Panc1 (cell line): ENCODE data around the gene ANKRD53. TPM values are rescaled to one million over a fixed set of nuclear protein-coding genes. Genes with fewer than 3 reads are reported as not detected.
A peak's percentile ranks its signal among the peaks of the same experiment; 100 is the strongest.

Experiments
- ATAC-seq: fragments of 200-7000 bp; cut with Tn5 transposase; 2 replicates; pipeline ENCODE4 v1.9.1; 2020; ENCODE audit warnings: mild to moderate bottlenecking, moderate library complexity
- BruUV-seq: library from RNA; stranded (reverse); fragments of 400-500 nt; replicated peaks from 2 replicates; lab custom pipeline; 2021; lab: Mats Ljungman, UMichigan
- CTCF ChIA-PET: fragments of 300-600 bp; sonication (Branson Sonifier 250); formaldehyde crosslinking; loops from one replicate; lab custom pipeline; 2022; ENCODE audit warnings: antibody characterized with exemption; lab: Charles Lee
- POLR2A ChIA-PET: fragments of 300-600 bp; sonication (Branson Sonifier 250); formaldehyde crosslinking; loops from one replicate; lab custom pipeline; 2022; ENCODE audit warnings: antibody characterized with exemption; lab: Charles Lee
- DNase-seq: peaks from one replicate; pipeline ENCODE4 v3.0.0-alpha.2; 2010; ENCODE audit warnings: low read depth, low spot score
- H3K27ac ChIP-seq: 2 replicates; pipeline ENCODE4 v1.5.1; 2011; ENCODE audit warnings: mild to moderate bottlenecking, low read length, inconsistent platforms
- H3K27me3 ChIP-seq: fragments of 200-500 bp; sonication (Bioruptor generic); 2 replicates; pipeline ENCODE4 v1.6.0; 2014; ENCODE audit warnings: low read length, inconsistent platforms; ENCODE audit not compliant: control insufficient read depth, insufficient read depth
- H3K36me3 ChIP-seq: fragments of 200-500 bp; sonication (Bioruptor generic); 2 replicates; pipeline ENCODE4 v1.5.1; 2014; ENCODE audit warnings: inconsistent platforms, mild to moderate bottlenecking, low read length, moderate library complexity; ENCODE audit not compliant: control insufficient read depth, insufficient read depth
- H3K4me1 ChIP-seq: 2 replicates; pipeline ENCODE4 v1.5.1; 2011; ENCODE audit warnings: inconsistent platforms, mild to moderate bottlenecking, low read length, moderate library complexity; ENCODE audit not compliant: control insufficient read depth, insufficient read depth
- H3K4me3 ChIP-seq, 2 experiments: 2 replicates each; pipeline ENCODE4 v1.5.1; 2011 to 2012; ENCODE audit warnings: low read depth in 2 of 2, low read length in 2 of 2, mild to moderate bottlenecking in 2 of 2, inconsistent platforms in 1 of 2, moderate library complexity in 1 of 2
- H3K9me3 ChIP-seq: fragments of 200-500 bp; sonication (Bioruptor generic); 2 replicates; pipeline ENCODE4 v1.5.1; 2014; ENCODE audit warnings: low read depth, mild to moderate bottlenecking, inconsistent platforms, low read length, moderate library complexity; ENCODE audit not compliant: control insufficient read depth, insufficient read depth
- CTCF ChIP-seq: fragments of 450-650 bp; IDR thresholded peaks from 2 replicates; pipeline ENCODE4 v1.5.1; 2017; ENCODE audit warnings: mild to moderate bottlenecking
- POLR2AphosphoS5 ChIP-seq: IDR thresholded peaks from 2 replicates; pipeline ENCODE4 v1.6.1; 2012; ENCODE audit warnings: mild to moderate bottlenecking, low read depth, low read length, moderate library complexity
- SIN3A ChIP-seq: IDR thresholded peaks from 2 replicates; pipeline ENCODE4 v1.6.1; 2012; ENCODE audit warnings: low read depth, mild to moderate bottlenecking, low read length, moderate library complexity, borderline replicate concordance; ENCODE audit not compliant: insufficient read depth
- TCF7L2 ChIP-seq: IDR thresholded peaks from 2 replicates; pipeline ENCODE4 v1.6.1; 2011; ENCODE audit warnings: mild to moderate bottlenecking, low read depth, low read length, inconsistent platforms
- in situ Hi-C: cut with HindIII; loops from 2 replicates; pipeline ENCODE4 v1.10.0; 2016; ENCODE audit warnings: low sequenced_read_pairs, low pct_unique_long_range_greater_than_20kb
- intact Hi-C: fragments of 100-400 bp; cut with micrococcal nuclease; formaldehyde crosslinking; loops from one replicate; pipeline ENCODE4 v1.10.0; 2022; ENCODE audit not compliant: unreplicated experiment
- total RNA-seq: library from RNA; stranded (reverse); gene quantifications from one replicate; pipeline ENCODE4 v1.2.1, GENCODE V29; 2021; ENCODE audit not compliant: unreplicated experiment
- TF ChIP-seq, protein P1 (sequence below), 2 experiments: IDR thresholded peaks; 2 replicates each; pipeline ENCODE4 v1.6.1; 2011 to 2012; ENCODE audit warnings: low read depth in 2 of 2, control low read depth in 1 of 2, low read length in 1 of 2, mild to moderate bottlenecking in 1 of 2, moderate library complexity in 1 of 2; ENCODE audit not compliant: insufficient read depth in 1 of 2

Gene ANKRD53
- total RNA-seq, 1 experiment from 2014 or later = not detected

DNA sequence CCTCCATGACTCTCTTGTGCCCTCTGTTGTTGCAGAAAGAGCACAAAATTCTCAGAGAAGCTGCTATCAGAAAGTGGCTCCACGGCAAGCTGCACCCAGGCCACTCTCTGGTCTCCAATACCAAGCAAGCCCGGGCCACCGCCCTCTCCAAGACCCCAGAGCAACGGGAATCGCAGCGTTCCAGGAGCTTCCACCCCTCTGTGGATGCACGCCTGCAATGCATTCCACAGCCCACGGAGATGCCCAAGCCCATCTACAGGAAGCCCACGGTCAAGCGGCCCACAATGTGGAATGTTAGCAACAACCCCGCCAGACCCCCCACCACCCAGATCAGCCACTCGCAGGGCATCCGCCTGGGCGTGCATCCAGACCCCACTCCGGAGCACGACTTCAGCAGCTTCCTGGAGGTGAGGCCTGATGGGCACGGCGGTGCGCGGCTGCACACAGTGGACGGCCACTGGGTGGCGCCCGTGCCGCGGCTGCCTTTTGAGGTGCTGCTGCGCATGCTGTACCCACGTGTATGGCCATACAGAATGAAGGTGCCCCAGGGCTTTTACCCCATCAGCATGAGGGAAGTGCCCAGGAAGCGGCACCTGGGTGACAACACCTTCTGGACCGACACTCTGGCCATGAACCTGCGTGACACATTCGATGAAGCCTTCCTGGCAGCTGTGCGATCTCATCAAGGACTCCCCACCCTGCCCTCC is 6.3 kb downstream of the ANKRD53 start:
- no peaks in the 10 kb centered on the region for H3K4me1 ChIP-seq
- no peaks in the 10 kb centered on the region; the same call in 1 of the 2 replicates for H3K36me3 ChIP-seq
- CTCF ChIA-PET = no interaction called here
- no peaks in the 10 kb centered on the region for H3K27me3 ChIP-seq
- no peak overlapping the region for H3K27ac ChIP-seq
- H3K9me3 ChIP-seq = no peaks in the 10 kb centered on the region
- in situ Hi-C loops (no loop called here), intact Hi-C loops (no loop called here)
- POLR2A ChIA-PET = no interaction called here
- H3K4me3 ChIP-seq = no peak overlapping the region
- DNase-seq = no peak
- TF ChIP-seq TCF7L2 = no peak
- TF ChIP-seq, protein P1, sequence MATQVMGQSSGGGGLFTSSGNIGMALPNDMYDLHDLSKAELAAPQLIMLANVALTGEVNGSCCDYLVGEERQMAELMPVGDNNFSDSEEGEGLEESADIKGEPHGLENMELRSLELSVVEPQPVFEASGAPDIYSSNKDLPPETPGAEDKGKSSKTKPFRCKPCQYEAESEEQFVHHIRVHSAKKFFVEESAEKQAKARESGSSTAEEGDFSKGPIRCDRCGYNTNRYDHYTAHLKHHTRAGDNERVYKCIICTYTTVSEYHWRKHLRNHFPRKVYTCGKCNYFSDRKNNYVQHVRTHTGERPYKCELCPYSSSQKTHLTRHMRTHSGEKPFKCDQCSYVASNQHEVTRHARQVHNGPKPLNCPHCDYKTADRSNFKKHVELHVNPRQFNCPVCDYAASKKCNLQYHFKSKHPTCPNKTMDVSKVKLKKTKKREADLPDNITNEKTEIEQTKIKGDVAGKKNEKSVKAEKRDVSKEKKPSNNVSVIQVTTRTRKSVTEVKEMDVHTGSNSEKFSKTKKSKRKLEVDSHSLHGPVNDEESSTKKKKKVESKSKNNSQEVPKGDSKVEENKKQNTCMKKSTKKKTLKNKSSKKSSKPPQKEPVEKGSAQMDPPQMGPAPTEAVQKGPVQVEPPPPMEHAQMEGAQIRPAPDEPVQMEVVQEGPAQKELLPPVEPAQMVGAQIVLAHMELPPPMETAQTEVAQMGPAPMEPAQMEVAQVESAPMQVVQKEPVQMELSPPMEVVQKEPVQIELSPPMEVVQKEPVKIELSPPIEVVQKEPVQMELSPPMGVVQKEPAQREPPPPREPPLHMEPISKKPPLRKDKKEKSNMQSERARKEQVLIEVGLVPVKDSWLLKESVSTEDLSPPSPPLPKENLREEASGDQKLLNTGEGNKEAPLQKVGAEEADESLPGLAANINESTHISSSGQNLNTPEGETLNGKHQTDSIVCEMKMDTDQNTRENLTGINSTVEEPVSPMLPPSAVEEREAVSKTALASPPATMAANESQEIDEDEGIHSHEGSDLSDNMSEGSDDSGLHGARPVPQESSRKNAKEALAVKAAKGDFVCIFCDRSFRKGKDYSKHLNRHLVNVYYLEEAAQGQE (IDR thresholded peaks at IDR 0.05; ENCODE audit: insufficient read depth in 1 of 2, low read depth in 2 of 2, low read length in 1 of 2) = no peak
- TF ChIP-seq SIN3A = no peak
- TF ChIP-seq CTCF = peak; percentile 85
- no peak for TF ChIP-seq POLR2AphosphoS5
- ATAC-seq = peak; percentile 81; the same call in 1 of the 2 replicates
- BruUV-seq = no TSS peak

- intact Hi-C loops = no loop called here
- POLR2A ChIA-PET = no interaction called here
Observed at GRCh38 chr2:70985283-70985688, 6.9 kb downstream of the ANKRD53 start.

More at GRCh38 chr2:70985283-70985688, 6.9 kb downstream of the ANKRD53 start:
- ATAC-seq (no peak), DNase-seq (no peak)
- BruUV-seq = no TSS peak
- Histone ChIP-seq H3K27ac (no peak overlapping the region), H3K9me3 (no peaks in the 10 kb centered on the region), H3K4me3 (no peak overlapping the region), H3K27me3 (no peaks in the 10 kb centered on the region), H3K36me3 (no peaks in the 10 kb centered on the region; the same call in 1 of the 2 replicates), H3K4me1 (no peaks in the 10 kb centered on the region)
- in situ Hi-C loops = no loop called here
- CTCF ChIA-PET = no interaction called here
- TF ChIP-seq POLR2AphosphoS5 (no peak), TCF7L2 (no peak), CTCF (no peak), SIN3A (no peak)
- TF ChIP-seq, protein P1 (IDR thresholded peaks at IDR 0.05; ENCODE audit: insufficient read depth in 1 of 2, low read depth in 2 of 2, low read length in 1 of 2) = no peak
